GM19238 (cell line): Measurements from ENCODE around the gene TAS1R2.

ENCODE experiments used
- DNase-seq: peaks from one replicate; pipeline ENCODE4 v3.0.0; 2011; ENCODE audit warnings: low spot score; ENCODE audit not compliant: insufficient read length

The TAS1R2 gene

DNA sequence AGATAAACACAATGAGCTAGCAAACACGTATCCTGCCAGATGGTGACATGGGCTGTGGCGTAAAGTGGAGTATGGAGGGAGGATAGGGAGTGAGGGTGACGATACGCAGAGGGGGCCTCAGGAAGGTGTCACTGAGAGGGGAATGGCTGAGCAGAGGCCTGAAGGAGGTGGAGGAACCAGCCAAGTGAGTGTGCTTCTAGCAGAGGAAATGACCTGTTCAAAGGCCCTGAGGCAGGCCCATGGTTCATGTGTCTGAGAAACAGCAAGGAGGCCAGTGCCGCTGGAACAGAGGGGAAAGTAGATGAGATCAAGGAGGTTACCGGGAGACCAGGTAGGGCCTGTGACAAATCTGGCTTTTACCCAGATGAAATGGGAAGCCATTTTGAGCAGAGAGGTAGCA lies 36.0 kb downstream of the TAS1R2 start:
- no peak for DNase-seq

DNA sequence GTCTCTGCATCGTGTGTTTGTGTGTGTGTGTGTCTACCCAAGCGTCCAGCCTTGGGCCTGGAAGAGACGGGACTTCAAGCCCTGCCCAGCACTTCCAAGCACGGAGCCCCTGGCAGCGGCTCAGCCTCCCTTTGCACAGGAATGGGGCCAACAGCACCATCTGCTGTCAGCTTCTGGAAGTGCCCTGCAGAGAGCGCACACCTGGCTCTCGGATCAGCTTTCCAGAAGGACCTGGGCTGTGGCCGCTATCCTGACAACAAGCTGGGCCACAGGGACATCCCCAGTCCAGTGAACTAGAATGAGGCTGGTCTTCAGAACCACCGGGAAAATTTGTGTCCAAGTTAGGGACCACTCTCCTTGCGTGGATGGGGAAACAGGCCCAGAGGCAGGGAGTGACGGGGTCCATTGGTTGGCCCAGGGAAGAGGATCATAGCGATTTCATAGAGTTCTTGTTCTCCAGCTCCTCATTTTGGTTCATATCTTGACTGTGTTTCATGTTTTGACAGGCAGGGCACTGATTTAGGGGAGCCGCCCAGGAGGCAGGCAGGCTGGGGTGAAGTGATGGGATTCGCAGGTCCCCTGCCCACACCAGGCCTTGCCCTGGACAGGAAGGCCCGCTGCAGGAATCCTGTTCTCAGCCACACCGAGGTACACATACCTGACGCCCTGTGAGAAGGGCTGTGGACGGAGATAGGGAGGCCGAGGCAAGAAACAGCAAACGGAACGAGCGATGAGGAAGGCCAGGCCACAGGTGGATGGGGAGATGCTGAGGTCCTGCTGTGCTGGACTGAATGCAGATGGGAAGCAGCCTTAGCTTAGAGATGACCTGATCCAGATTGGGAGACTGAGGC lies 38.4 kb downstream of the TAS1R2 start:
- DNase-seq: peak; percentile 75

DNA sequence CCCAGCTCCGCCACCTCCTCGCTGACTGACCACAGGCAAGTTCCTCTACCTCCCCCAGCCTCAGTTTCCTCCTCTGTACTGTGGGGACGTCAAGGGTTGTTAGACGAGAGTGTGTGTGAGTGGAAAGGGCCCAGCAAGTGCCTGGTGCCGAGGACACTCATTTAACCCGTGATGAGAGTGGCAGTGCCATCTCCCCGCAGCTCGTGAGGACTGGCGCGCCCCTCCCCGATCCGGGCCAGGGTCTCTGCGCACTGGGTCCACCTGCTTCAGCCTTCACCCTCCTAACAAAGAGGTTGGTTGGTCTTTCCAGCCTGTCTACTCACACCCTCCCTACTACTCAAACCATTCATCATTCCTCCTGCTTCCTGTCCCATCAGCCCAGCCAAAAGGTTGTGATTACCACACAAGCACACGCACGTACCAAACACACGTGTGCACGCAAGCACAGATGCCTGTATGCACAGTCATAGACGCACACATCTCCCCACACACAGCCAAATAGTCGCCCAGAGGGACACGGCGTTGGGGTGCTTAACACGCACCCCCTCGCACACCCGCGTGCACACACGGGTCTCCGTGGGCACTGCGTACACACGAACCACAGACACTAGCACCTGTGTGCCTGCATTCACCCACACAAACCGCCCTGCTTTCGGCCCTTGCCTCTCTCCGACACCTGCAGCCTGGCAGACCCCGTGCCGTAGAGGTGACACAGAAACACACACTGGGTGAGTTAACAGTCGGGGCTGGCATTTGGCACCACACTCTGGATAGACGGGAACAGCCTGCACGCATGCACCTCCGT lies 39.3 kb downstream of the TAS1R2 start:
- no peak for DNase-seq

DNA sequence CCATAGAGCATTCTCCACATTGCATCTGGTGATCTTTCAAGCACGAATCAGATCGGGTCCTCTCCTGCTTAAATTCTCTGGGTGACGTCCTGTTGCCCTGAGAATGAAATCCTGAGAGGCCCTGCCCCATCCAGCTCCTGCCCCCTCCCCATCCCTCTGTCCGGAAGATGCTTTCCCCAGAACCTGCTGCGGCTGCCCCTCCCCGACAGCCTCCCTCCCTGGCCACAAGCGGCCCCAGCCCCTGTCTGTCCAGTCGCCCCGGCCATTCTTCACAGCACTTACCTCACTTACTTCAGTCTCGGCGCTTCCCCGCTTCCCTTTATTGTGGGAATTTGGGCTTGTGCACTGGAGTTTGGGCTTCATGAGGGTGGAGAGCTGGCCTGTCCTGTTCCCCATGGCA lies 40.3 kb downstream of the TAS1R2 start:
- DNase-seq: no peak

DNA sequence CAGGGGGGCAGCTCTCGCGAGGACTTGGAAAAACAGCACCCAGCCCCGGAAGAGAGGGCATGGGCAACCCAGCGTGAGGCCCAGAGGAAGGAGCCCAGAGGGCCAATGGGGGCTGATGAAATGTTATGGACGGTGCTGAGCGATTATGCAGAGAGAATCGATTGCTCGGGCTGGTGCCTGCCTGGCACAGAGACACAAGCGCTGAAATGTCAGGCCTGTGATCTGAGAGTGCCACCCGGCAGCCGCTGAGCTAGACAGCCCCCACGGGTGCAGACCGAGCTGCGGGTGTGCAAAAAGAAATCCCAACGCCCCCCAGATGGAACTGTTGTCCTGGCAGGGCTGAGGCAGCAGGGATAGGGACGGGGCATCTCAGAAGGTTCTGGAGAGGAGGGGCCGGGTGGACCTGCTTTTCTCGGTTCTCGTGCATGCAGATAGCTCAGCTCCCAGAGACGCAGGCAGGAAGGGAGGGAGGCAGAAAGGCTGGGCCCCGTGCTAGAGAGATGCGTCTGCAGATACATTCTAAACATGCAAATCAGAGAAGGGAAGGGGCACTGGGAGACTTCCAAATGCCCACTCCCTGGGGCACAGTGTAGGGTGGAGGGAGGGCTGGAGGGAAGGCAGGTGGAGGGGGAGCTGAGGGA lies 41.5 kb downstream of the TAS1R2 start:
- DNase-seq: no peak

DNA sequence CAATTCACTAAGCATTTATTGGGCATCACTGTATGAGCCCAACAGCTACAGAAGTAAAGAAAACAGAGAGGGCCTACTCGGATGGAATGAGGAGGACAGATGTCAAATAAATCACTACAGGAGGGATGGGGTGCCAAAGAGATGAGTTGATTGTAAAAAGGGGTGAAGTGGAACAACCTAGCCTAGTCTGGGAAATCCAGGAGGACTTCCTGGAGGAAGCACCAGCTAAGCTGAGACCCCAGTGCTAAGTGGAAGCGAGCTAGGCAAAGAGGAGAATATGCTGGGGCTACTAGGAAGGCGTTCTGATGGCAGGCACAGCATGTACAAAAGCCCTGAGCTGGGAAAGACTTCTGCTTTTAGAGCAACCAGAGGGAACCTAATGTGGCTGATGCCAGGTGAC lies 42.1 kb downstream of the TAS1R2 start:
- no peak for DNase-seq

DNA sequence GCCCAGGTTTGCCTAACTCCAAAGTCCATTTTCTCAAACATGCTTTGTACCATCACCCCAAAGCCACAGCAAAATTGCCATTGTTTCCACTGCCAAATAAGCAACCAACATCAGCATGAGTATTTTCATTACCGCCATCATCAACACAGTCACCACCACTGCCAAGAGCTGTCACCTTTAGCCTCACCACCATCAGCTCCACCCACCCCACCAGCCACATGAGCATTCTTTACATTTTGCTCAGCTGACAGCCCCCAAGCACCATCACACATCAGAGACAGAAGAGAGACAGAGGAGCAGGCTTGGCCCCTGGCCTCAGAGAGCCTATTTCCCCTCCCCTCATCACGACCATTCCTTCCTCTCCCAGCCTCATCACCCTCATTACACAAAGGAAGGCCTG lies 42.7 kb downstream of the TAS1R2 start:
- no peak for DNase-seq

DNA sequence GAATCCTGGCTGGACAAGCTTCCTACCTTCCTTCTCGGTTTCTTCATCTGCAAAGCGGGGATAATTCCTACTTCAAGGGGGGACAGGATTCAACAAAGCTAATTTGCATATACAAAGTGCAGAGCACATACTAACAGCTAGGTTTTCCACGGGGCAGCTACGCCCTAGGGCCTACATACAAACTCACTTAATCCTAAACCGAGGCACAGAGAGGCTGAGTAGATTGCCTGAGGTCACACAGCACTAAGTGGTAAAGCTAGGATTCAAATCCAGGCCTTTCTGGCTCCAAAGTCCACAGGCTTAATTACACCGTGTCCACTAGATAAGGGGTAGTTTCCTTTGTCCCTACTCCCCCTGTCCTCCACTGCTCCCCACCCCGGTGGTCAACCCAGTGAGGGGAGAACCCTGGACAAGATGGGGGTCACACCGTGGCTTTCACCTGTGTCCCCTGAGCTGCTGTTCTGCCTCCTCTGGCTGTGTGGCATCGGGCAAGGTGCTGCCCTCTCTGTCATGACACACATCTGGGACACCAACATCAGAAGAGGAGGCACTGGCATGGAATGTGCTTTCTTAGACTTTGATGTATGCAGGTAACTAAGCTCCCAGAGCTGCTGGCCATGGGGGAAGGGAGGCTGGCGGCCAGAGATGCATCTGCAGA lies 44.5 kb downstream of the TAS1R2 start:
- DNase-seq: no peak

DNA sequence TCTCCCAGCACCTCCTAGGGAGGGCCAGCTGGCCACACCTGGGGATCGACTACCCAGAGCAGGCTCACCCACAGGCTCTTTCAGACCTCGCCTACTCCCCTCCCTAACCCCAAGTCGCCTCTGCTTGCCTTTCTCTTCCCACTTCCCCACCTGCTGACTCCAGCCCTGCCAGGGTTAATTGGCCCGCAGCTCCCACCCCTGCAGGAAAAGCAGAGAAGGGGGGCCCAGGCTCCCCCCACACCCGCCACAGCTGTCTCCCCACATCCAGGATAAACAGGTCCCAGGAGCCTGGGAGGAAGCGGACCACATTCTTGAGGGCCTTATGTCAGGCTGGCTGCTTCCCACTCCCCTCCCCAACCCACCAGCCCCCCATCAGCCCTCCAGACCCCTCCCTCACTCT lies 45.0 kb downstream of the TAS1R2 start:
- DNase-seq: no peak

DNA sequence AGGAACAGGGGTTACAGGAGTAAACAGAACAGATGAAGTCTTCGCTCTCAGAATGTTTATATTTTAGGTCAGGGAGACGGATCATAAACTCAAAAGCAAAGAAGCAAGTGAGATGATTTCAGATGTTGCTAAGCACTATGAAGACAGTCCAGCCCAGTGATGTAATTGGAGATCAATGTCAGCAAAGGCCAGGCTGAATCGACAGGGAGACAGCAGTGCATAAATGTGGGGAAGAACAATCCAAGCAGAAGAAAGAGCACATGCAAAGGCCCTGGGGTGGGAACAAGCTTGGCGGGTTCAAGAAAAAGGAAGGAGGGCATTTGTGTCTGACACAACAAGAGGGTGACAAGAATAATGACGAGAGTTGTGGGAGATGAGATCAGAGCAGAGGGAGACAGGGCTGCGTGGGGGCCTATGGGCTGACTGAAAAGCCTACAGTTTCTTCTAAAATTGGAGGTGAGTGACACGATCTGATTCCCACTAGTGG lies 47.0 kb downstream of the TAS1R2 start:
- DNase-seq: no peak

DNA sequence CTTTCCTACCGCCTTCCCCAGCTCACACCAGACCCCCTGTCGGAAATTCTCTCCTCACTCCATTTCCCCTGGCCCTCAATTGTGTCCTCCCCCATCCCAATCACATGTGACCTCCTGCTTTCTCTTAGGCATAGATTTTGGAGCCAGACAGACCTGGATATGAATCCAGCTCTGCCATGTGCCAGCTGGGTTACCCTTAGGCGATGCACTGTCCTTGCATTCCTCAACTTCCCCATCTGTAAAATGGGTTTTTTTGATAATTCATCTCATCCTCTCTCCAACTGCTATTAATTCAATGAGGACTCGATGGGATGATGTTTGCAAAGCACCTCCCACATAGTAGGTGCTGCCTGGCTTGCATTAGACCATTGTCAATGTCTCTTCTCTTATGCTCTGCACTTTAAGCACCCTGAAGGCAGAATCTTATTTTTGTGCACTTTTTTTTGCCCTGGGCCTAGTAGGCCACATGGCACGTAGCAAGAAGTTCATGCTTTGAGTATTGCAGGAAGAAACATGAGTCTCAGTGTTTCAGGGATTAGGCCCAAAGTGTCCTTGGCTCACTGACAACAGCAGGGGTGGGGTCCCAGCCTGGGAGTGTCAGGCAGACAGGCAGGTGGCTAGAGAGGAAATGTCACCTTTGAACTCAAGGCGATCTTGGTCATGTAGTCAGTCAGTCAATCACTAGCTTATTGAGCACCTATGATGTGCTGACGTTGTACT lies 47.6 kb downstream of the TAS1R2 start:
- no peak for DNase-seq

DNA sequence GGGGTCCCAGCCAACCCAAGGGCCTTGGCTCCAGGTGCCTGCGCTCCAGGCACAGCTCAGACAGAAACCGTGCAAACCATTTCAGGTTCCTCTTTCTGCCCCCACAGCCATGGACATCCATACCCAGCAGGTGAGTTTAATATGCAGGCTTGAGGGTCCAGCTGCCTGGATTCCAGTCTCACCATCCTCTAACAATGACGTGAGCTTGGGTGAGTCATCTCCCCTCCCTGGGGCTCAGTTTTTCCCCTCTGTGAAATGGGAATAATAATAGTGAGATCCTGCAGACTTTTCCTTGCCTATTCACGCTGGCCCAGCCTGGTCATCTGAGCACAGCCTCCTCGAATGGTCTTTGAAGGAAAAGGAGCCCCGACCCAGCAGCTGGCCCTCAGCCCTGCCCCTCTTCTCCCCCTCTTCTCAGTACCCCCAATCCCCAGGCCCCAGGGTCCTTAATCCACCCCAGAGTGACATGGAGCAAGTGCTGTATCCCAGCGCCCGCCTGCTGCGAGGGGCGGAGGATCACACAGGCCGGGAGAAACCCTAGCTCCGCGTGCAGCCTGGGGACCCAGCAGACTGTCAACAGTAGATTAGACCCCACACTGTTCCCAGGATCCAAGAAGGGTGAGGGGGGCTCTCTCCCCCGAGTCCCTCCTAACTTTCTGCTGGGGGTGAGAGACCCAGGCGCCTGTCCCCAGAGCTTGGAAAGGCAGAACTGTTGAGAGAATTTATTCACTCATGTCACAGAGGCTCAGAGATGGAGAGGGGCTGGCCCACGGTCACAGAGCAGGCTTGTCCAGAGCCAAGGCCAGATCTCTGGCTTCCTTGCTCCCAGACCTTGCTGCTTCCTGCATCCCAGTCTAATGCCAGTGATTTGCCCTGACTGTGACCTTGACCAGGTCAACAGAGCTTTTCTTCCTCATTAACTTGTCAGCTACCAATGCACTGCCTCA lies 49.2 kb downstream of the TAS1R2 start:
- no peak for DNase-seq

DNA sequence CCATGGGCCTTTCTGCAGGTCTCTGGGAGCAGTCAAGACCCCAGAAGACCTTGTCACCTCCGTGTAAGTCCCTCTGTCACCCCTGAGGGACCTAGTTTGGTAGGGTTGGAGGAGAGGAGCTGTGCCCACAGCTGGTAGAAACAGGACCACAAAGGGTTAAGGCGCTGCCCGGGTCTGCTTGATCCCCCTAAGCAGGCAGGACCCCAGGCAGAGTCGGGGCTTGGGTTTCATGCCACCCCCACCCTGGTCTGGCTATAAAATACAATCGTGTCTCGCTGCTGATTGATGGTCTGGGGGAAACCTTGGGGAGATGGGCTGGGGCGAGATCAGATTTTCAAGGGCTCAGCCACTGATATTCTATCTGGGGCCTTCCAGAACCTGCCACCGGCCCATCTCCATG lies 50.9 kb downstream of the TAS1R2 start:
- no peak for DNase-seq

DNA sequence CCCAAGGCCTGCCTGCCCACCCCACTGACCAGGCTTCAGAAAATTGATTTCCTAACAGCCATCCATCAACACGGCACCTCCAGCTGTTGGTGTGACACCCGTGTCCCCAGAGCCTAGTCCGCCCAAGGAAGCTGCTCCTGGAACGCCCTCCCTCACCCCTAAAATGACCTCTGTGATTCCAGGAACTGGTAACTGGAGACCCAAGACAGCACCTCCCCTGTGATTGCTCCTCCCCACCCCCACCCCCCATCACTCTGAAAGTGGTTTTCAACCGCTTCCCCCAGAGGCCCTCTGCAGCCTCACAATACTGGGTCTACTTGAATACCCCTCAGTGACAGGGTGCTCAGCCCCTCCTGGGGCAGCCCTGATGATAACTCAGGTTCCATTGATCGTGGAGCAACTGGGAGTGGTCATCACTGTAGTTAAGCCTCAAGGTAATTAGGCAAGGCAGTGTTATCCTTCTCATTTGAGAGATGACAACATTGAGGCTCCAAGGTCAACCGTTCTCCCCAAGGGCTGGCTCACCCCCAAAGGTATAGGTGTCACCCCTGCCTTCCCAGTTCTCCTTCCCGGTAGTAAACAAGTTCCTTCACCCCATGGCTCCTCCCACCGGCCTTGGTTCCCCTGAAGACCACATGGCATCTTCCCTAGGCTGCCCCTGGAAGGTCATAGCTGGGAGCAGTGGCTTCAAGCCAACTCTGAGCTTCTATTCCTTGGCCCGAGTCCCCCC lies 52.0 kb downstream of the TAS1R2 start:
- no peak for DNase-seq

DNA sequence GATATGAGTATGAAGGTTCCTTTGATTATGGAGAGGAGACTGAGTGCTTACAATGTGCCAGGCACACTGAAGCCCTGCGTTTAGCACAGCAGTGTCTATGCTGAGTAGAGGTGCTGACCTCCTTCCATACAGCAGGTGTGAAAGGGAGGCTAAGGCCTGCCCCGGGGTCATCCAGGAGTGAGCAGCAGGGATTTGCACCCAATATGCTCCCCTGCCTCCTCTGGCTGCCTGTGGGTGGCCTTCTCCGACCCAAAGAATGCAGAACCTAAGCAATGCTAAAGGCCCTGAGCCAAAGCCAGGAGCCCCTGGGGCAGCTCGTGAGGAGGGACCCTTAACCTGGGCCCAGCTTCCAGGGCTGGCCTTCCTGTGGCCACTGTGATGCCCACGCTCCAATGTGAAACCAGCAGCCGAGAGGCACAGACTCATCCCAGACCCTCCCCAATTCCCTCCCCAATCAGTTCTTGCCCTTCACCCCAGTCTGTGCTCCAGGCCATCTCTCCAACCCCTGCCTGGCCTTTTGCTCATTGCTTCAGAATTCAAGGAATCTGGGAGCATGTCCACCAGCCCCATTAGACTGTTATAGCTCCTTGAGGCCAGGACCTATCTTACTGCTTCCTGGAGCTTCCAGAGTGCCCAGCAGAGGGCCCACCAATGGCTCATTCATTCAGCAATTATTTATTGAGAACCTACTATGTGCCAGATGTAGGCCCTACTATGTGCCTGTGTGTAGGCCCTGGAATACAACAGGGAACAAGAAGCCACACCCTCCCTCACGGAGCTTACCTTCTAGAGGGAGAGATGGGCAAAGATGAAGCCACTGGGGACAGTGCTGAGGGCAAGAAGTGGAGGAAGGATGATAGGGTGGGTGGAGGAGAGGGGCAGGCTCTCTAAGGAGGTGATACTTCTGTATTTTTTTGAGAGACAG lies 53.3 kb downstream of the TAS1R2 start:
- no peak for DNase-seq

DNA sequence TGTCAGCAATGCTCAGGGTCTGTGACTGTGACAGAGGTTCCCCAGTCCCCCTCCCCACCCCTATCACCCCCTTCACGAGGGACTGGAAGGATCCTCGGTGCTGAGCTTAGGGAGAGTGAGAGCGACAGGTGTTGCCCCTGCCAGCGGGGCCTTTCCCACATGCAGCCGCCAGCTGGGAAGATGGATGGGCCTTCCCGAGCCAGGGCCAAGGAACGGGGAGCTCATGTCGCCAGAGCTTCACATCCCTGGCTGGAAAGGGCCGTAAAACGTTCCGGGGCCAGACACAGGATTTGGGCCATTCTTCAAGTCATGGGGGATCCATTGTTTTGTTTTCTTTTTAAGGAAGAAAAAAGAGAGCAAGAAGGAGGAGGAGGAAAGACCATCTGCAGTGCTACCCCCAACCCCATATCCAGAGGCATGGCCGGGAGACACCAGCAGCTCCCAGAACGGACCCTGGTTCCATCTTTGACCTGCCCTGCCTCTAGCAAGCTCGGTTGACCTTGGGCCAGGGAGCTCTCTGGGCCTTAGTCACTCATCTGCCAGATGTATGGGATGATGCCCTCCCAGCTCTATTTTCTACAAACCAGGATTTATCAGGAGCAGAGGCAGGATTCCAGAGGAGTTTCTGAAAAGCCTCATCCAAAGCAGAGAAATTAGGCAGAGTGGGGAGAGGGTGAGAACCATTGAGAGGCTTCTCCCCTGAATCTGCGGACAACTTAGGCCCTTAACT lies 54.1 kb downstream of the TAS1R2 start:
- no peak for DNase-seq

DNA sequence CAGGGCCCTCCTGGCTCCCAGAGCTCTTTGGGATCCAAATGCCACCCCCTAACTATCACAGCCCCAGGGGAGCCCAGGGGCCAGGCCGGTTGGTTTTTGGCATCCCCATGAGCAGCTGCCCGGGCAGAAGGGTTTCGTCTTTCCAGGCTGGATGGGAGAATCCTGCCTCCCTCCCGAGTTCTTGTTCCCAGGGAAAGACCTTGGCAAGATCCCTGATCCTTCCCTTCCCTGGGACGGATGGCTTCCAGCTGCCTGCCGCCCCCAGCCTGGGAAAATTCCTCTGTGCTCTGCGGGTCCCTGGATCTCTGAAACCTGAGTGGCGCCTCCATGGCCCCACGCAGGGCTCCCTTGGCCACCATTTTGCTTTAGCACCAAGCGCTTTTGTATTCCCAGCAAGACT lies 55.6 kb downstream of the TAS1R2 start:
- no peak for DNase-seq
